ENCODE measurements around the gene DAPK2. TPM values are rescaled to one million over a fixed set of nuclear protein-coding genes. Genes with fewer than 3 reads are reported as not detected.

DAPK2 gene
- total and polyA plus RNA-seq, 2 of the 4 experiments (the other 2 are of a cell fraction) = 0.34 to 0.36 TPM

DNA sequence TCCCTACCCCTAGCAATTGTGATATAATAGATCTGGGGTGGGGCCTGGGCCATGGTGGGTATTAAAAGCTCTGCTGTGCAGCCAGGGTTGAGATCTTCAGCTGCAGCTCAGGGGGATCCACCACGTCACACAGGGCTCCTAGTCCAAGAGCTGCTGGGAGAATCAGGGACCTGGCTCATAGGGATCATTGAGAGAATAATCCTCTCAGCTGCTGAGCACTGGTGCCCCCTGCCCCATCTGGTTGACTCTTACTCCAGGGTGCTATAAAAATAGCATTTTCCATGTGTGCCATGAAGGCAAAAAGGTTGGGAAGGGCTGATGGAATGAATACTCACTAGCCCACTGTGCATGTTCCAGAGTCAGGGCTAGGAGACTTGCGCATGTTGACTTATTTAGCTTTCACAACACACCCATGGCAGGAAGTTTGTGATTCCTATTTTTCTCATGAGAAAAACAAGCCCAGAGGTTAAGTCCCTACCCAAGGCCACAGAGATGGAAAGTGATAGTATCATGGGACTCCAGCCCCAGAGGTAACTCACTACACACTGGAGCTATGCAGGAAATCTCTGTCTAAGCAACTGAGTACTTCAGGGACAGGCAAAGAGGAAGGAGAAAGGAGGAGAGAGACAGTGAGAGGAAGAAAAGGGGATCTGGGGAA is 118.0 kb downstream of the DAPK2 start:
- H2AFZ ChIP-seq (replicated peaks; ENCODE audit: low read length, poor library complexity) = no peak overlapping the region
- no peak for TF ChIP-seq POLR2A (IDR thresholded peaks at IDR 0.05; ENCODE audit: low read depth, low read length)
- no peak for TF ChIP-seq MXI1 (IDR thresholded peaks at IDR 0.05; ENCODE audit: borderline replicate concordance, low read depth, low read length)
- no peak for TF ChIP-seq FOS (IDR thresholded peaks at IDR 0.05; ENCODE audit: low read depth, low read length)
- H3K23ac ChIP-seq (ENCODE audit: low read depth, low read length) = no peak overlapping the region
- no peaks in the 10 kb centered on the region for H3K4me1 ChIP-seq (ENCODE audit: control insufficient read depth, insufficient read depth, low read length)
- dilution Hi-C loops (cut with HindIII; ENCODE audit: low sequenced_read_pairs, unreplicated experiment) = no loop called here
- no peak overlapping the region for H2BK120ac ChIP-seq (ENCODE audit: low read depth, low read length)
- WGBS, 2 experiments (ENCODE audit: extremely low coverage in 2 of 2, insufficient read length in 1 of 2) = 60% methylated on average over 1 of the region's 2 CpGs; no CpG with 5 or more reads in 1 of the 2 experiments
- intact Hi-C loops (cut with micrococcal nuclease) = no loop called here
- no peaks in the 10 kb centered on the region; the same call in 1 of the 2 replicates for H3K9me1 ChIP-seq (ENCODE audit: insufficient read depth, low read length)
- ChIA-PET CTCF (interaction anchor here (1.9 kb wide), 1 partner anchor 16 kb away, joined by 5 read pairs; no protein-coding TSS in a partner anchor), POLR2A (ENCODE audit: unreplicated experiment) (no interaction called here)
- H3K18ac ChIP-seq (ENCODE audit: low read depth, low read length) = no peak overlapping the region
- H4K5ac ChIP-seq (ENCODE audit: low read depth, low read length) = no peak overlapping the region
- H3K9ac ChIP-seq (ENCODE audit: low read depth, low read length) = no peak overlapping the region
- no peak overlapping the region for H4K91ac ChIP-seq (ENCODE audit: insufficient read depth, low read depth, low read length)
- ATAC-seq (ENCODE audit: low read depth) (no peak), DNase-seq (no peak)
- no peak overlapping the region for H3K14ac ChIP-seq (replicated peaks; ENCODE audit: low read depth, low read length)
- H2BK5ac ChIP-seq (ENCODE audit: low read depth, low read length, poor library complexity, severe bottlenecking) = no peak overlapping the region
- no peak overlapping the region for H2BK20ac ChIP-seq (ENCODE audit: low read depth, low read length)
- H3K36me3 ChIP-seq (ENCODE audit: control insufficient read depth, insufficient read depth, low read length) = no peaks in the 10 kb centered on the region
- no peaks in the 10 kb centered on the region for H3K9me3 ChIP-seq (ENCODE audit: control insufficient read depth, insufficient read depth, low read length)
- H3K27ac ChIP-seq (ENCODE audit: insufficient read depth, low read length) = no peak overlapping the region
- H2AK5ac ChIP-seq (ENCODE audit: low read depth, low read length) = no peak overlapping the region
- no peak overlapping the region for H2BK15ac ChIP-seq (ENCODE audit: low read depth, low read length)
- no TSS peak for BruUV-seq (replicated peaks)
- no peak overlapping the region for H3K4me2 ChIP-seq (ENCODE audit: low read depth, low read length)
- H3K4me3 ChIP-seq (ENCODE audit: insufficient read depth, low read depth, low read length) = no peak overlapping the region
- in situ Hi-C loops (cut with MboI; ENCODE audit: low sequenced_read_pairs) = no loop called here
- H4K8ac ChIP-seq (ENCODE audit: low read depth in 2 of 2, low read length in 2 of 2) = no peak overlapping the region
- no peaks in the 10 kb centered on the region for H3K79me1 ChIP-seq (ENCODE audit: low read depth in 1 of 2, low read length in 2 of 2)
- no peak overlapping the region for H3K4ac ChIP-seq (ENCODE audit: low read depth, low read length)
- no peaks in the 10 kb centered on the region for H4K20me1 ChIP-seq (ENCODE audit: insufficient read depth, low read length)
- no peak overlapping the region for H3K56ac ChIP-seq (ENCODE audit: extremely low read depth, insufficient read depth, low read length)
- H3K27me3 ChIP-seq (ENCODE audit: control insufficient read depth, insufficient read depth, low read length) = peaks cover 33% of the 10 kb centered on the region
- no peak overlapping the region for H2AK9ac ChIP-seq (replicated peaks; ENCODE audit: low read depth, low read length, poor library complexity)
